Measurements from ENCODE around the gene HDC.
A peak's percentile ranks its signal among the peaks of the same experiment; 100 is the strongest.

HDC gene

DNA sequence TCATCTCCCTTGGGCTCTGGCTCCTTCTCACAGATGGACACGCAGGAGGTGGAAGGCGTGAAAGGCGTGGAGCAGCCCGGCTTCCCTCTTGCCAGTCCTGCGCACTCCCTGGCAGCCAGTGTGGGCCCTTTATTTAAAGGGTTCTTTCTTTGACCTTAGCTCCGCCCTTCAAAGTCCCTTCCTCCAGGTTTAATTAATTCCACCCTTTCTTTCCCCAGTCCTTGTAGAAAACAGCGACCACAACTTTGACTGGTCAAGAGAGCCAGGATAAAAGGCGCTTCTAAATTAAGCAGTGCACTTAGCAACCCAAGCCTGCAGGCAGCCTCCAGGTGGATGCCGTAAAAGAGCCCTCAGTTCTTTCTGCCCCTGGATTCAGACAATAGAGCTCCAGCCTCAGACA, at the start of gene HDC:
HDC (minus strand) TSS at position 107 of the 400 bp plus-strand sequence; CDS start at position 4, 103 bp downstream.
- DNase-seq, result no peak
- in situ Hi-C loops (cut with HindIII; ENCODE audit: low pct_ligation_motif_present, low pct_unique_long_range_greater_than_20kb, low sequenced_read_pairs), result no loop called here

DNA sequence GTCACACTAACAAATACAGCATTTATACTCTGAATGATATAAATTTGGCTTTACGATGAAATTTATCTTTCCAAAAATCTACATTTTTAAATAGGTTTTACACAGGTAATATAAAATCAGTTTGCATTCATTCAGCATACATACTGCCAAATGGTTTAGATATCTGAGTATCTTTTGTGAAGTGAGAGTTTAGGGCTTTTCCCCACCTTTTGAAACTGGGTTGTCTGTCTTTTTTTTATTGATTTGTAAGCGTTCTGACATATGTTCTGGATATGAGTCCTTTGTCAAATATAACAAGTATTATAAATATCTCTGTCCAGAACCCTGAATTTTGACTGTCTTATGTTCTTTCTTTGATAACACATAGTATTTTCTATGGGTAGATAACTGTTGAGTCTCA, 47.1 kb upstream of the HDC start:
- no peak for DNase-seq
- in situ Hi-C loops (cut with HindIII; ENCODE audit: low pct_ligation_motif_present, low pct_unique_long_range_greater_than_20kb, low sequenced_read_pairs), result no loop called here

DNA sequence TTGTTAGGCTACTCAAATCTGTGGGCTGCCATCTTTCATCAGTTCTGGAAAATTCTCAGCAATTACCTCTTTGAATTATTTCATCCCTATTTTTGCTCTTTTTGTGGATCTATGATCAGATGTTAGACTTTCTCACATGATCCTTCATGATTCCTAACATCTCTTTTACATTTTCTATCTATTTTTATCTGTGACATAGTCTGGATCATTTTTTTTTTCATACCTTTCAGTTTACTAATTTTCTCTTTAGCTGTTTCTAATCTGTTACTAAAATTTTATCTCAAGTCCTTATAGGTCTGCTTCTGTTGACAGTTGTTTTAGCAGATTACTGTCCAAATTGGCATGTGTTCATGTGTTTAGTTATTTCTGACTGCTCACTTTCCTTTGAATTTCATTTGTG, 42.3 kb upstream of the HDC start:
- no peak for DNase-seq
- in situ Hi-C loops (cut with HindIII; ENCODE audit: low pct_ligation_motif_present, low pct_unique_long_range_greater_than_20kb, low sequenced_read_pairs), result no loop called here

DNA sequence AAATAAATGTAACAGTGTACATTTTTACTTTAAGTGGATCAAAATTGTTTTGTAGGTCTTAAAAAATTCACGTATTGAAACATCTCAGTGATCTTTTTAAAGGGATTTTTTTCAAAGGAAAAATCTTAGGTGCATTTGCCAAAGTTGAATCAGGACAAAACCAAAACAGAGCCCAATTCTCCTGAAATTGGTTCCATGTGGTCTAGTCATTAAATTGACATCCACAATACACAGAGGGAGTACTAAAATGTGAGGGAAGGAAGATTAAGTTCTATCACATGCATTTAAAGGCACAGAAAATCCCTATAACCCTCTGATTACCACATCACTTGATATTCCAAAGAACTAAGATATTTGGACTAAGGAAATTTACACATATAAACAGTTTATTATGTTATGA, 39.3 kb upstream of the HDC start:
- no peak for DNase-seq
- in situ Hi-C loops (cut with HindIII; ENCODE audit: low pct_ligation_motif_present, low pct_unique_long_range_greater_than_20kb, low sequenced_read_pairs), result no loop called here

GRCh38 chr15:50302581-50302980, 37.1 kb upstream of the HDC start:
- no peak for DNase-seq
- in situ Hi-C loops (cut with HindIII; ENCODE audit: low pct_ligation_motif_present, low pct_unique_long_range_greater_than_20kb, low sequenced_read_pairs), result no loop called here

- no peak for DNase-seq
- in situ Hi-C loops (cut with HindIII; ENCODE audit: low pct_ligation_motif_present, low pct_unique_long_range_greater_than_20kb, low sequenced_read_pairs), result no loop called here
Measured at GRCh38 chr15:50298340-50298739, 32.8 kb upstream of the HDC start.

- in situ Hi-C loops (cut with HindIII; ENCODE audit: low pct_ligation_motif_present, low pct_unique_long_range_greater_than_20kb, low sequenced_read_pairs), result no loop called here
- DNase-seq, result no peak
Measured at GRCh38 chr15:50295966-50296365, 30.4 kb upstream of the HDC start.

DNA sequence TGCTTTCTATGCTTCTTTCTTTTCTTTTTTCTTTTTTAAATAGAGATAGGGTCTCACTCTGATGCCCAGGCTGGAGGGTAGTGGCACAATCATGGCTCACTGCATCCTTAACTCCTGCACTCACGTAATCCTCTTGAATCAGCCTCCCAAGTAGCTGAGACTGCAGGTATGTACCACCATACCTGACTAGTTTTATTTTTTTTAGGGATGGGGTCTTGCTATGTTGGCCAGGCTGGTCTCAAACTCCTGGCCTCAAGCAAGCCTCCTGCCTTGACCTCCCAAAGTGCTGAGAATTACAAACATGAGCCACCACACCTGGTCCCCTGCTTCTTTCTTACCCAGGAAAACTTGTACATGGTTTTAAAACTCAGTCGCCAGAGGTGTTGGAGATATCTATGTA, 24.2 kb upstream of the HDC start:
- in situ Hi-C loops (cut with HindIII; ENCODE audit: low pct_ligation_motif_present, low pct_unique_long_range_greater_than_20kb, low sequenced_read_pairs), result no loop called here
- DNase-seq, result no peak

DNA sequence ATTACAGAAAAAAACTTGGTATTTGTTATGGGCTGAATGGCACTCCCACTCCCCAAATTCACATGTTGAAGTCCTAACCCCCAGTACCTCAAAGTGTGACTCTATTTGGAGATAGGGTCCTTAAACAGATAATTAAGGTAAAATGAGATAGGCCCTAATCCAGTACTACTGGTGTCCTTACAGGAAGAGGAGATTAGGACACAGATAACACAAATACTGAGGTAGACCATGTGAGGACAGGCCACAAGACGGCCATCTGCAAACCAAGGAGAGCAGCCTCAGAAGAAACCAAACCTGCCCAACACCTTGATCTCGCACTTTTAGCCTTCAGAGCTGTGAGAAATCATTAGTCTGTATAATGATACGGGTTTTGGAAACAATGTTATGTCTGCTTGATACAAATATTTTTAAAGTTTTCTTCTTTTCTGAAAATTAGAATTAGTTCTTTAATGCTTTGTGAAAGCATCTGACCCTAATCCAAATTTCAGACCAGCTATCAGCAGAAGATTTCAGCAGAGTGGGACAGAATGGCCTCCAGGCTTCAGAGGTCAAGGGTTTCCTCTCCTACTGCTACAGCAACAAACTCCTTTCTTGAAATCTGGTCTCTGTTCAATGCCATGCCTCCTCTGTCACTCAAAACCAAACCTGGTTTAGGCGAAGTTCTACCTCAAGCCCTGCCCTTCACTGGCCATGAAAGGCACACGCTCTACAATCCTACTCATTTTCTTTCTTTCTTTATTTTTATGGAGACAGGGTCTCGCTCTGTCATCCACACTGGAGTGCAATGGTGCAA, 22.0 kb upstream of the HDC start:
- DNase-seq, result no peak
- in situ Hi-C loops (cut with HindIII; ENCODE audit: low pct_ligation_motif_present, low pct_unique_long_range_greater_than_20kb, low sequenced_read_pairs), result no loop called here

DNA sequence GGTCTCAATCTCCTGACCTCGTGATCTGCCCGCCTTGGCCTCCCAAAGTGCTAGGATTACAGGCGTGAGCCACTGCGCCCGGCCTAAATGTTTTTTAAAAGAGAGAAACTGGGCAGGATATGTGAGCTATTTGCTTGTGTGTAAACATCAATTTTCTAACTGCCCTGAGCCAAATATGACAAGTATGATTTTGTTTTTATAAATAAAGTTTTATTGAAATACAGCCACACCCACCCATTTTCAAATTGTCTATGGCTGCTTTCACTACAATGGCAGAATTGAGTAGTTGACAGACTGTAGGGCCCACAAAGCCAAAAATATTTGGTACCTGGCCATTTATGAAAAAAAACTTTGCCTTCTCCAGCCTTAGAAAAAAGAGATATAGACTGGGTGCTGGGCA, 15.9 kb upstream of the HDC start:
- in situ Hi-C loops (cut with HindIII; ENCODE audit: low pct_ligation_motif_present, low pct_unique_long_range_greater_than_20kb, low sequenced_read_pairs), result no loop called here
- DNase-seq, result no peak

GRCh38 chr15:50280271-50280670, 14.7 kb upstream of the HDC start:
- peak; percentile 67 for DNase-seq
- in situ Hi-C loops (cut with HindIII; ENCODE audit: low pct_ligation_motif_present, low pct_unique_long_range_greater_than_20kb, low sequenced_read_pairs), result no loop called here

DNA sequence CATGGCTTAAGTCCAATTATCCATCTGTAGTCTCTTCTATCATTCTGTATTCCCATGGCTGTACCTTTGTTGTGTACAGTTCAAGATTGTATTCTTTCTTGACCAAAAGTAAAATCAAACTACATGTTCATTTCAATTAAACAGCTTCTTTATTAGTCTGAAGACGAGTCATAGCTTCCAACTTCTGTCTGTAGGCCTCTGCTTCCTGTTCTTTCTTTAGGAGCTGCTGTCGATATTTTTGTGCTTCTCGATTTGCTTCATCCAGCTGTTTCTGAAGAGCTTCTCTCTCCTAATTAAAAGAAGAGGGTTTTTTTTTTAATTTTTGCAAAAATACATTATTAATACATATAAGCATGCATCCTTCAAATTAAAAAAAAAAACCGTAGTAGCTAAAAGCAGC, 13.0 kb upstream of the HDC start:
- in situ Hi-C loops (cut with HindIII; ENCODE audit: low pct_ligation_motif_present, low pct_unique_long_range_greater_than_20kb, low sequenced_read_pairs), result no loop called here
- no peak for DNase-seq

DNA sequence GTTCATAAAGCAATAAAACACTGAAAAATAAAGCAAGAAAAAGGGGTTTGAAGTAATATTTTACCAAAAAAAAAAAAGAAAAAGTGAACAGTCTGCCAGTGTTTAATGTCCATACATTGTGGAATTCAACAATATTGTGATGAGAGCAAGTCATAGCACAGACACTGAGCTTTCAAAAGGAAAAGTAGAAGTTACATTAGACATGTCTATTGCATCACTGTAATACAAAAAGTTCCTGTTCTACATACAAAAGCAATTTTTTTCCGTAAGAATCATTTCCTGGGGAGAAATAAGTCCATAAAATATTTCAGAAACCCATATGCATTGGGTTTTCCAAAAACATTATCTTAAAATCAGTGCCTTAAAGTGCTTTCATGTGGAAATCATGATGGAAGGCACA, 11.8 kb upstream of the HDC start:
- no peak for DNase-seq
- in situ Hi-C loops (cut with HindIII; ENCODE audit: low pct_ligation_motif_present, low pct_unique_long_range_greater_than_20kb, low sequenced_read_pairs), result no loop called here

DNA sequence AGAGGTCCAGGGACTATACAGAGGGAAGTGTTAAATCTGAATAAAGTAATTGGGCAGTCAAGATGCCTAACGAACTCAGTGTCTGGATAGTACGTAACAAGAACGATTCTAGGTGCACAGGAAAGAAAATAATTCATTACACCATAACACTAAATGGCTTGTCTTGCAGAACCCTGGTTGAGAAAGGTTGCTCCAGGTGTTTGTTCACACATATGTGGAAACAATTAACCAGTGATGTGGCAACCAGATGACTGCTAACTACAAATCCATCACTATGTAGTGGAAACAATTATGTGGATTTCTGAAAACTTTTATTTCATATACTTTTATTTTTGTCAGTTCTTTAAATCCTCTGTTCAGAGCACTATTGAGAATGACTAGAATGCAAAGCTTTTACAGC, 10.4 kb upstream of the HDC start:
- in situ Hi-C loops (cut with HindIII; ENCODE audit: low pct_ligation_motif_present, low pct_unique_long_range_greater_than_20kb, low sequenced_read_pairs), result no loop called here
- no peak for DNase-seq

DNA sequence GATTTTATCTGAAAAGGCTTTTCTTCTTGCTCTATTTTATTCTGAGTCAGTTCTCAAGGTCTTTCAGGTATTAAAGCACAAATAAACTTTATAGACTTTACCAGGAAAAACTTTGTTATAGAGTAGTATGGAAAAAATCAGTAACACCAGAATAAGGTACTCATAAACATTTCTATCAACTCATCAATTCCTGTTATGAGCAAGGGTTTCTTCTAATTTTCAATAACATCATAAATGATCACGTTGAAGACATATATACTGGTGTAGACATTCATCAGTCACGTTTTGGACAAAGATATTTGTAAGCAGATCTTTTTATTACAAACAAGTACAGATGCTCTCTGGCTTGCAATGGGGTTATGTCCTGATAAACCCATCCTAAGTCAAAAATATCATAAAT, 9.6 kb upstream of the HDC start:
- in situ Hi-C loops (cut with HindIII; ENCODE audit: low pct_ligation_motif_present, low pct_unique_long_range_greater_than_20kb, low sequenced_read_pairs), result no loop called here
- DNase-seq, result no peak

DNA sequence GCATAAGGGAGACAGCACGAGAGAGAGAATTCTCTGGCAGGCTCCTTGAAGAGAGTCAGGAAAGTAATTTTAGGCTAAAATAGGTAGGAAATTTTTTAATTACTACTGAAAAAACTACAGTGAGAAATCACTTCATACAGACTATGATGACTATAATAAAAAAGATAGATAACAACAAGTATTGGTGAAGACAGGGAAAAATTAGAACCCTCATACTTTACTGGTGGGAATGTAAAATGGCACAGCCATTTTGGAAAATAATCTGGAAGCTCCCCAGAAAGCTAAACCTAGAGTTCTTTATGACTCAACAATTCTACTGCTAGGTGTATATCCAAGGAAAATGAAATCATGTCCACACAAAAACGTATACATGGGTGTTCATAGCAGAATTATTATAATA, 2.1 kb upstream of the HDC start:
- in situ Hi-C loops (cut with HindIII; ENCODE audit: low pct_ligation_motif_present, low pct_unique_long_range_greater_than_20kb, low sequenced_read_pairs), result no loop called here
- no peak for DNase-seq

- in situ Hi-C loops (cut with HindIII; ENCODE audit: low pct_ligation_motif_present, low pct_unique_long_range_greater_than_20kb, low sequenced_read_pairs), result no loop called here
- DNase-seq, result no peak
Measured at GRCh38 chr15:50262533-50262932, 3.0 kb downstream of the HDC start.

DNA sequence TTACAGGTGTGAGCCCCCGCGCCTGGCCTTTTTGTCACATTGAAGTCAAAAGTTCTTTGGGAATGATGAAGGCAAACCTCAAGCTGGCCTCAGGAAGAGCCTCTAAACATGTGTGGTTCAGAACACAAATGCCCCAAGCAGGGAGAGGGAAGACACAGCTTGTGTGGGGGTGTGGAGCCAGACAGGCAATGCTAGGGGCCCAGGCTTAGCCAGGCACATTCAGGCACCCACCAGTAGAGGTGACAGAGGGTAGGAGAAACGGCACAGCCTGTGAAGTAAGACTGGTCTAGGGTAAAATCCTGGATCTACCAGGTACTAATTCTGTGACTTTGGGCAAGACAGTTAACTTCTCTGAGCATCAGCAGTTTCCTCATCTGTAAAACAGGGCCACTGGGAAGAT, 3.5 kb downstream of the HDC start:
- in situ Hi-C loops (cut with HindIII; ENCODE audit: low pct_ligation_motif_present, low pct_unique_long_range_greater_than_20kb, low sequenced_read_pairs), result no loop called here
- DNase-seq, result no peak

- no peak for DNase-seq
- in situ Hi-C loops (cut with HindIII; ENCODE audit: low pct_ligation_motif_present, low pct_unique_long_range_greater_than_20kb, low sequenced_read_pairs), result no loop called here
Measured at GRCh38 chr15:50260969-50261496, 4.5 kb downstream of the HDC start.

GRCh38 chr15:50259276-50259675, 6.2 kb downstream of the HDC start:
- DNase-seq, result no peak
- in situ Hi-C loops (cut with HindIII; ENCODE audit: low pct_ligation_motif_present, low pct_unique_long_range_greater_than_20kb, low sequenced_read_pairs), result no loop called here

DNA sequence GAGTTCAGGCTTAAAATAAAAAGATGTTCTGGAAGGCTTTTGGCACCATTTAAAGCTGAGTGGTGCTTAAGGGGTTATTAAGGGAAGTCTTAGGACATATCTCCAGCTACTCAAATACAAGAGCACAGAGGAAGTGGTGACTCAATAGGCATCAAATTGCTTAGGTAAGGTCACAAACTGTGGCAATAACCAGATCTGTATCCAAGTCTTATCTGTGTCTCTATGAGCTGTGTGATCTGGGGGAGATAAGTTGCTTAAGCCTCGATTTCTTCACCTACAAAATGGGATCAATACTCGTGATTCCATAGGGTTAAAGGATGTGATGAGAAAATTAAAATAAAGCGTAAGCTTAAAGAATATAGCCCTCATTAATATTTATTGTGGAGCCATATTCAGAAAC, 7.6 kb downstream of the HDC start:
- in situ Hi-C loops (cut with HindIII; ENCODE audit: low pct_ligation_motif_present, low pct_unique_long_range_greater_than_20kb, low sequenced_read_pairs), result no loop called here
- DNase-seq, result no peak
